ENCODE measurements around the gene MYEOV. TPM values are rescaled to one million over a fixed set of nuclear protein-coding genes. Genes with fewer than 3 reads are reported as not detected.
A peak's percentile ranks its signal among the peaks of the same experiment; 100 is the strongest.

MYEOV gene
- total RNA-seq, 4 donors from 2014 or later, result 0.35 to 1.4 TPM; not detected in 2

- intact Hi-C loops (cut with DNase I; ENCODE audit: low total_unique reads), result loop anchor here (10.0 kb wide), 1 partner anchor 349 kb away; the partner anchor contains the start of gene CCND1
- peaks cover 0 to 14% of the 10 kb centered on the region in 2 donors for H3K4me1 ChIP-seq
- H3K36me3 ChIP-seq, result no peaks in the 10 kb centered on the region
- H3K27me3 ChIP-seq, result no peaks in the 10 kb centered on the region
- H3K27ac ChIP-seq, result no peak overlapping the region
- H3K9me3 ChIP-seq, result no peaks in the 10 kb centered on the region
- DNase-seq, result no peak
- TF ChIP-seq CTCF (IDR thresholded peaks at IDR 0.05) (no peak), POLR2A (IDR thresholded peaks at IDR 0.05) (no peak)
- H3K4me3 ChIP-seq, result no peak overlapping the region
These were observed 1.4 kb downstream of the MYEOV start for GRCh38 chr11:69295079-69295994.

- no peaks in the 10 kb centered on the region for H3K27me3 ChIP-seq
- peaks cover 0 to 14% of the 10 kb centered on the region in 2 donors for H3K4me1 ChIP-seq
- H3K4me3 ChIP-seq, result no peak overlapping the region
- no peaks in the 10 kb centered on the region for H3K9me3 ChIP-seq
- intact Hi-C loops (cut with DNase I; ENCODE audit: low total_unique reads), result loop anchor here (10.0 kb wide), 1 partner anchor 349 kb away; the partner anchor contains the start of gene CCND1
- H3K36me3 ChIP-seq, result no peaks in the 10 kb centered on the region
- TF ChIP-seq CTCF (IDR thresholded peaks at IDR 0.05) (no peak), POLR2A (IDR thresholded peaks at IDR 0.05) (no peak)
- no peak overlapping the region for H3K27ac ChIP-seq
- no peak for DNase-seq
These were observed 2.3 kb downstream of the MYEOV start for GRCh38 chr11:69295995-69296889.

GRCh38 chr11:69296890-69297786 is 3.2 kb downstream of the MYEOV start:
- Histone ChIP-seq H3K4me1 (peaks cover 0 to 14% of the 10 kb centered on the region in 2 donors), H3K36me3 (no peaks in the 10 kb centered on the region), H3K27me3 (no peaks in the 10 kb centered on the region), H3K4me3 (no peak overlapping the region), H3K27ac (peak overlapping the region; percentile 28 to 52), H3K9me3 (no peaks in the 10 kb centered on the region)
- TF ChIP-seq POLR2A (IDR thresholded peaks at IDR 0.05), result no peak
- TF ChIP-seq CTCF (IDR thresholded peaks at IDR 0.05), result no peak
- peak; percentile 74 to 79 for DNase-seq
- intact Hi-C loops (cut with DNase I; ENCODE audit: low total_unique reads), result loop anchor here (10.0 kb wide), 1 partner anchor 348 kb away; the partner anchor contains the start of gene CCND1

- no peak for TF ChIP-seq POLR2A (IDR thresholded peaks at IDR 0.05)
- no peak for TF ChIP-seq CTCF (IDR thresholded peaks at IDR 0.05)
- no peaks in the 10 kb centered on the region for H3K27me3 ChIP-seq
- intact Hi-C loops (cut with DNase I; ENCODE audit: low total_unique reads), result loop anchor here (10.0 kb wide), 1 partner anchor 347 kb away; the partner anchor contains the start of gene CCND1
- H3K36me3 ChIP-seq, result no peaks in the 10 kb centered on the region
- H3K27ac ChIP-seq, result peak overlapping the region; percentile 28 to 52
- H3K4me3 ChIP-seq, result no peak overlapping the region
- H3K9me3 ChIP-seq, result no peaks in the 10 kb centered on the region
- DNase-seq, result no peak
- peaks cover 0 to 14% of the 10 kb centered on the region in 2 donors for H3K4me1 ChIP-seq
These were observed 3.9 kb downstream of the MYEOV start for GRCh38 chr11:69297787-69298266.

All from uterus (tissue), 4 donors.